HG02571 (cell line): ENCODE measurements around the gene LAMB1.
A peak's percentile ranks its signal among the peaks of the same experiment; 100 is the strongest.

Experiments used
- ATAC-seq: cut with Tn5 transposase; IDR thresholded peaks from one replicate; pipeline ENCODE4 v1.9.1; 2021; ENCODE audit warnings: mild to moderate bottlenecking, moderate library complexity; ENCODE audit not compliant: unreplicated experiment

The LAMB1 gene

GRCh38 chr7:107949443-107949935 is 53.5 kb downstream of the LAMB1 start:
- no peak for ATAC-seq

GRCh38 chr7:107948645-107949442 is 54.1 kb downstream of the LAMB1 start:
- ATAC-seq: no peak

- no peak for ATAC-seq
These were observed 56.1 kb downstream of the LAMB1 start for GRCh38 chr7:107946881-107947280.

- no peak for ATAC-seq
These were observed 56.5 kb downstream of the LAMB1 start for GRCh38 chr7:107946451-107946850.

GRCh38 chr7:107945332-107945731 is 57.6 kb downstream of the LAMB1 start:
- ATAC-seq: no peak

- ATAC-seq: no peak
These were observed 58.4 kb downstream of the LAMB1 start for GRCh38 chr7:107944411-107945169.

- no peak for ATAC-seq
These were observed 59.9 kb downstream of the LAMB1 start for GRCh38 chr7:107943018-107943417.

- no peak for ATAC-seq
These were observed 62.0 kb downstream of the LAMB1 start for GRCh38 chr7:107940951-107941350.

GRCh38 chr7:107939573-107940489 is 63.1 kb downstream of the LAMB1 start:
- no peak for ATAC-seq

- ATAC-seq: no peak
These were observed 64.3 kb downstream of the LAMB1 start for GRCh38 chr7:107938456-107939250.

- no peak for ATAC-seq
These were observed 65.4 kb downstream of the LAMB1 start for GRCh38 chr7:107937531-107937930.

GRCh38 chr7:107936312-107936711 is 66.6 kb downstream of the LAMB1 start:
- no peak for ATAC-seq

GRCh38 chr7:107934991-107935770 is 67.8 kb downstream of the LAMB1 start:
- no peak for ATAC-seq

- no peak for ATAC-seq
These were observed 69.5 kb downstream of the LAMB1 start for GRCh38 chr7:107933386-107934013.

- no peak for ATAC-seq
These were observed 70.2 kb downstream of the LAMB1 start for GRCh38 chr7:107932805-107933204.

GRCh38 chr7:107931740-107932515 is 71.0 kb downstream of the LAMB1 start:
- no peak for ATAC-seq

- no peak for ATAC-seq
These were observed 76.5 kb downstream of the LAMB1 start for GRCh38 chr7:107926481-107926880.

- ATAC-seq: peak; percentile 91
These were observed 78.0 kb downstream of the LAMB1 start for GRCh38 chr7:107924841-107925504.
